Right atrium auricular region (tissue), 2 donors: ENCODE measurements around the gene HMGXB3. TPM values are rescaled to one million over a fixed set of nuclear protein-coding genes. Genes with fewer than 3 reads are reported as not detected.
"Not testable (repeated sequence)": the region's sequence is repeated elsewhere in the genome, so short reads cannot be mapped to it uniquely, and the experiment has no call there.

Experiments used
- DNase-seq: peaks from one replicate; pipeline ENCODE4 v3.0.0-alpha.2; 2019; ENCODE audit warnings: low spot score
- H3K27ac ChIP-seq, 2 donors: fragments of 200-600 bp; sonication (generic); 1 replicate in 1 of 2; 2 replicates in 1 of 2; pipeline ENCODE4 v1.5.1; 2016 to 2019
- H3K27me3 ChIP-seq, 2 donors: fragments of 200-600 bp; sonication (generic); one replicate each; pipeline versions ENCODE4 v1.5.1 to v1.6.0; 2017 to 2019
- H3K36me3 ChIP-seq: fragments of 200-600 bp; sonication (generic); one replicate; pipeline ENCODE4 v1.5.1; 2016
- H3K4me1 ChIP-seq, 2 donors: fragments of 200-600 bp; sonication (generic); one replicate each; pipeline versions ENCODE4 v1.5.1 to v1.6.0; 2017 to 2019
- H3K4me3 ChIP-seq, 2 donors: fragments of 200-600 bp; sonication (generic); 1 replicate in 1 of 2; 2 replicates in 1 of 2; pipeline ENCODE4 v1.5.1; 2017 to 2019; ENCODE audit warnings: mild to moderate bottlenecking in 1 of 2, moderate library complexity in 1 of 2
- H3K9me3 ChIP-seq, 2 donors: fragments of 200-600 bp; sonication (generic); one replicate each; pipeline ENCODE4 v1.5.1; 2019
- total RNA-seq, 2 donors: library from RNA; depleted of rRNA; stranded (reverse); fragments of >200 nt; gene quantifications; one replicate each; pipeline ENCODE4 v1.1.0, GENCODE V29; 2016
- TF ChIP-seq, protein P1 (sequence below), 2 donors: fragments of 200-600 bp; sonication (generic); IDR thresholded peaks; one replicate each; pipeline ENCODE4 v1.5.1; 2019; ENCODE audit warnings: antibody characterized with exemption in 2 of 2

HMGXB3 gene
- total RNA-seq, 2 donors from 2014 or later: 18.4 to 21.1 TPM

DNA sequence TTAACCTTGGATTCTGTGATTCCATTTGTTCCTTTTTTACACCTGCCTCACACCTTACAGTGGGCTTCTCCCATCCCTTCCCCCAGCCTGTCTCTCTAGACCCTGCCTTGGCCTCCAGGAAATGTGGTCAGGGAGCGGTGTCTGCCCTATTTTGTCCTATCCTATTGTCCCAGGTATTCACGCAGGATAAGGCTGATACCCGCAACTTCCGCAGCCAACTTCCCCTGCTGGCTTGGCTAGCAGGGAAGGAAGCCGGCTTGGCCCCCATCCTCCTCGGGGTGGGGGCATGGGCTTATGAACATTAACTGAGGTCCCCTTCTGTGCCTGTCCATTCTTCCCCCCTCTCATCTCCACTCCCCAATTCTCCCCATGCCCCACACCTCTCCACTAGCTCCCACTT lies 82.3 kb downstream of the HMGXB3 start:
- Histone ChIP-seq H3K27ac (peak overlapping the region in 1 of 2 donors; percentile 16), H3K9me3 (no peaks in the 10 kb centered on the region)

DNA sequence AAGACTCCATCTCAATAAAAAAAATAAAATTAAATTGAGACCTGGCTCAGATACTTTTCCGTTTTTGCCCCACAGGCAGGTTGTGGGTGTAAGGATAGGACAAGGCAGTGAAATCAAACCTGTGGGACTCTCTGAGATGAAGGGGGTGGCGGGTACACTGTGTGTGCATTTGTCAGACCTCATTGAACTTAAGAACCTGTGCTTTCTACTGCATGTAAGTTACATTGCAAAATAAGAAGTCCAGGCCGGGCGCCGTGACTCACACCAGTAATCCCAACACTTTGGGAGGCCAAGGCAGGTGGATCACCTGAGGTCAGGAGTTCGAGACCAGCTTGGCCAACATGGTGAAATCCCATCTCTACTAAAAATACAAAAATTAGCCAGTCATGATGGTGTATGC lies 84.2 kb downstream of the HMGXB3 start:
- not testable (repeated sequence) for H3K27ac ChIP-seq, H3K27me3 ChIP-seq, H3K36me3 ChIP-seq, H3K4me1 ChIP-seq, H3K9me3 ChIP-seq
- H3K4me3 ChIP-seq: peak overlapping the region; percentile 13 to 21
- peak; percentile 58 for DNase-seq

More for the DNA sequence above, 82.3 kb downstream of the HMGXB3 start:
- H3K4me1 ChIP-seq: peaks cover 0 to 9% of the 10 kb centered on the region in 2 donors
- TF ChIP-seq, protein P1, sequence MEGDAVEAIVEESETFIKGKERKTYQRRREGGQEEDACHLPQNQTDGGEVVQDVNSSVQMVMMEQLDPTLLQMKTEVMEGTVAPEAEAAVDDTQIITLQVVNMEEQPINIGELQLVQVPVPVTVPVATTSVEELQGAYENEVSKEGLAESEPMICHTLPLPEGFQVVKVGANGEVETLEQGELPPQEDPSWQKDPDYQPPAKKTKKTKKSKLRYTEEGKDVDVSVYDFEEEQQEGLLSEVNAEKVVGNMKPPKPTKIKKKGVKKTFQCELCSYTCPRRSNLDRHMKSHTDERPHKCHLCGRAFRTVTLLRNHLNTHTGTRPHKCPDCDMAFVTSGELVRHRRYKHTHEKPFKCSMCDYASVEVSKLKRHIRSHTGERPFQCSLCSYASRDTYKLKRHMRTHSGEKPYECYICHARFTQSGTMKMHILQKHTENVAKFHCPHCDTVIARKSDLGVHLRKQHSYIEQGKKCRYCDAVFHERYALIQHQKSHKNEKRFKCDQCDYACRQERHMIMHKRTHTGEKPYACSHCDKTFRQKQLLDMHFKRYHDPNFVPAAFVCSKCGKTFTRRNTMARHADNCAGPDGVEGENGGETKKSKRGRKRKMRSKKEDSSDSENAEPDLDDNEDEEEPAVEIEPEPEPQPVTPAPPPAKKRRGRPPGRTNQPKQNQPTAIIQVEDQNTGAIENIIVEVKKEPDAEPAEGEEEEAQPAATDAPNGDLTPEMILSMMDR (IDR thresholded peaks at IDR 0.05): no peak
- H3K4me3 ChIP-seq: peak overlapping the region in 1 of 2 donors; percentile 7
- no peaks in the 10 kb centered on the region for H3K36me3 ChIP-seq
- H3K27me3 ChIP-seq: no peaks in the 10 kb centered on the region
- DNase-seq: peak; percentile 36

DNA sequence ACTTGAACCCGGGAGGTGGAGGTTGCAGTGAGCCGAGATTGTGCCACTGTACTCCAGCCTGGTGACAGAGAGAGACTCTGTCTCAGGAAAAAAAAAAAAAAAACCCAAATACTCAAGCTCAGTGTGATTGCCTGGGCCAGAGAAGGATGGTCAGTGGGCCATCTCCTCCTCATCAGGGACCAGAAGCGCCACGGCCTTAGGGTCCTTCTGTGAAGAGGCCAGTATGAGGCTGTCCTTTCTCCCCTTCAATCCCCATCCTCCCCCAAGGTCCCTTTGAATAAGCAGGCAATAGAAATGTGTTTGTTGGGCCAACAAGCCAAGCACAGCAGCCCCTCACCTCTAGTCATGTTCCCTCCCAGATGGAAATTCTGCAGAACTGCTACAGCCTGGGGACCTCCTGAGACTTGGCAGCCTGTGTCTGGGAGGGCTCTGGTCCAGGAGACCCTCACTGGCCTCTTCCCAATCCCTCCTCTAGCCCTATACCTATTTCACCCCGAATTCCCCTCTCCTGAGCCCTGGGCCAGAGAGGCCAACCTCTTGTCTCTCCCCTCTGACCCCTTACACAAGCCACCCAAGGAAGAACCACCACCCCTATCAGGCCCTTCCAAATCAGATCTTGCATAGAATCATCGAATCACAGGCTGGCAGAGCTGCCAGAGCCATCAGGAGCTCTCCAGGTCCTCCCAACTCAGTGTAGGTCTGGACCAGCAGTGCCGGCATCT lies 84.8 kb downstream of the HMGXB3 start:
- H3K4me1 ChIP-seq: peaks cover 0 to 9% of the 10 kb centered on the region in 2 donors
- H3K27me3 ChIP-seq: no peaks in the 10 kb centered on the region
- peak overlapping the region; percentile 21 to 30 for H3K4me3 ChIP-seq
- DNase-seq: peak; percentile 30
- no peak overlapping the region for H3K27ac ChIP-seq
- TF ChIP-seq, protein P1 (IDR thresholded peaks at IDR 0.05): no peak
- H3K36me3 ChIP-seq: no peaks in the 10 kb centered on the region
- H3K9me3 ChIP-seq: no peaks in the 10 kb centered on the region

DNA sequence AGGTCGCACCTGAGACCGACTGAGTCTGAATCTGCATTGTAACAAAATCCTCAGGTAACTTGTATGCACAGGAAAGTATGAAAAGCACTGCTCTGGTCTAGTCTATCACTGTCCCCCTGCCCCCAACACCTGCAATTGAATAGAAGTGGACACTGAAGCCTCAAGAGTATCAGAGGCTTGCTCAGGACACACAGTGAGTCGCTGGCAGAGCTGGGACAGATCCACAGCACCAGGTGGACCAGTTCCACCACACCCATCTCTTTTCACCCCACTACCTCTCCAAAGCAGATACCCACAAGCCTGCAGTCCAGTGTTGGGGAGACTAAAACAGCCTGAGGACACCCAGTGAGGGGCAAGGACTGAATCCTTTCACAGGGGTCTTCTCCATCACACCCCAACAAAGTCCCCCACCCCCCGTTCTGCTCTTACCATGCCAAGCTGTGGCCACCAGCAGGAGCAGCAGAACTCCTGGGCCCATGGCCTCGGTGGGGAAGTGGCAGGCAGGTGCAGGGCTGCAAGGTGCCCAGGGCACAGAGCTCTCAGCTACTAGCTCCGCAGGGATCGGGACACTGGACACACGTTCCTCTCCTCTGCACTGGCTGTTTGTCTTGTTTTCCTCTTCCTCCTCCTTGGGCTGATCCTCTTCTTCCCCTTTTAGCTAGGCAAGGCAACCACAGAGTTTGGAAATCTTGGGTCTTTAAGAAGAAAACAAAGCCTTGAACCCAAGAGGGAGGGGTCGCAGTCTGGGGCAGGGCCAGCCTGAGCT lies 85.6 kb downstream of the HMGXB3 start, which contains the start of gene CSF1R:
CSF1R (minus strand) TSS at position 605 of the 766 bp plus-strand sequence; CDS start at position 478, 127 bp downstream.
- H3K36me3 ChIP-seq: no peaks in the 10 kb centered on the region
- DNase-seq: peak; percentile 57
- no peak within 1 kb of the TSS for H3K27ac ChIP-seq
- peaks cover 0 to 9% of the 10 kb centered on the region in 2 donors for H3K4me1 ChIP-seq
- H3K4me3 ChIP-seq: peak within 1 kb of the TSS; percentile 21 to 30
- no peaks in the 10 kb centered on the region for H3K27me3 ChIP-seq
- TF ChIP-seq, protein P1 (IDR thresholded peaks at IDR 0.05): no peak
- no peaks in the 10 kb centered on the region for H3K9me3 ChIP-seq

DNA sequence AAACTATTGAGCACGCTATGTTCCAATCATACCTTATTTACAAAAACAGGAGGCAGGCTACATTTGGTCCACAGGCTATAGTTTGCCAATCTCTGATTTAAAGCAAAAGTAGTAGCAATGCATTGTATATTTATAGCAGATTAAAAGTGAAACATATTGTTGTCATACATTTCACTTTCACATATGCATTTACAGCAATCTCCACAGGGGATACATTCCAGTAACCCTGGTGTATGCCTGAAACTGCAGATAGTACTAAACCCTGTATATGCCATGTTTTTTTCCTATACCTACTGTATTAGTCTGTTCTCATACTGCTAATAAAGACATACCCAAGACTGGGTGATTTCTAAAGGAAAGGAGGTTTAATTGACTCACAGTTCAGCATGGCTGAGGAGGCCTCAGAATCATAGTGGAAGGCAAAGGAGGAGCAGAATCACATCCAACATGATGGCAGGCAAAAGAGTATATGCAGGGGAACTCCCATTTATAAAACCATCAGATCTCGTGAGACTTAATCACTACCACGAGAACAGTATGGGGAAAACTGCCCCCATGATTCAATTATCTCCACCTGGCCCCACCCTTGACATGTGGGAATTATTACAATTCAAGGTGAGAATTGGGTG lies 91.7 kb downstream of the HMGXB3 start:
- no peak overlapping the region for H3K4me3 ChIP-seq
- DNase-seq: peak; percentile 2
- H3K36me3 ChIP-seq: no peaks in the 10 kb centered on the region
- H3K27ac ChIP-seq: no peak overlapping the region
- TF ChIP-seq, protein P1 (IDR thresholded peaks at IDR 0.05): no peak
- H3K4me1 ChIP-seq: no peaks in the 10 kb centered on the region
- H3K27me3 ChIP-seq: no peaks in the 10 kb centered on the region
- no peaks in the 10 kb centered on the region for H3K9me3 ChIP-seq

DNA sequence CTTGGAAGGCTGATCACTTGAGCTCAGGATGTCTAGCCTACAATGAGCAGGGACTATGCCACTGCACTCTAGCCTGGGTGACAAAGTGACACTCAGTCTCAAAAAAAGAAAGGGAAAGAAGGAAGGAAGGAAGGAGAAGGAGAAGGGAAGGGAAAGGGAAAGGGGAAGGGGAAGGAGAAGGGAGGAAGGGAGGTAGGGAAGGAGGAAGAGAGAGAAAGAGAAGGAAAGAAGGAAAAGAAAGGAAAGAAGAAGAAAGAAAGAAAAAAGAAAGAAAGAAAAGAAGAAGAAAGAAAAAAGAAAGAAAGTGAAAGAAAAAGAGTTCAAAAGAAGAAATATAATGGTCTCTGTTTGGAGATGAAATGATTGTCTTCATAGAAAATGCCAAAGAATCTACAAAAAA lies 96.6 kb downstream of the HMGXB3 start:
- TF ChIP-seq, protein P1 (IDR thresholded peaks at IDR 0.05): no peak
- no peaks in the 10 kb centered on the region for H3K4me1 ChIP-seq
- H3K27ac ChIP-seq: no peak overlapping the region
- no peaks in the 10 kb centered on the region for H3K36me3 ChIP-seq
- no peak overlapping the region for H3K4me3 ChIP-seq
- DNase-seq: no peak
- H3K27me3 ChIP-seq: no peaks in the 10 kb centered on the region
- no peaks in the 10 kb centered on the region for H3K9me3 ChIP-seq
